ENCODE results near the gene HIPK2.

DNA sequence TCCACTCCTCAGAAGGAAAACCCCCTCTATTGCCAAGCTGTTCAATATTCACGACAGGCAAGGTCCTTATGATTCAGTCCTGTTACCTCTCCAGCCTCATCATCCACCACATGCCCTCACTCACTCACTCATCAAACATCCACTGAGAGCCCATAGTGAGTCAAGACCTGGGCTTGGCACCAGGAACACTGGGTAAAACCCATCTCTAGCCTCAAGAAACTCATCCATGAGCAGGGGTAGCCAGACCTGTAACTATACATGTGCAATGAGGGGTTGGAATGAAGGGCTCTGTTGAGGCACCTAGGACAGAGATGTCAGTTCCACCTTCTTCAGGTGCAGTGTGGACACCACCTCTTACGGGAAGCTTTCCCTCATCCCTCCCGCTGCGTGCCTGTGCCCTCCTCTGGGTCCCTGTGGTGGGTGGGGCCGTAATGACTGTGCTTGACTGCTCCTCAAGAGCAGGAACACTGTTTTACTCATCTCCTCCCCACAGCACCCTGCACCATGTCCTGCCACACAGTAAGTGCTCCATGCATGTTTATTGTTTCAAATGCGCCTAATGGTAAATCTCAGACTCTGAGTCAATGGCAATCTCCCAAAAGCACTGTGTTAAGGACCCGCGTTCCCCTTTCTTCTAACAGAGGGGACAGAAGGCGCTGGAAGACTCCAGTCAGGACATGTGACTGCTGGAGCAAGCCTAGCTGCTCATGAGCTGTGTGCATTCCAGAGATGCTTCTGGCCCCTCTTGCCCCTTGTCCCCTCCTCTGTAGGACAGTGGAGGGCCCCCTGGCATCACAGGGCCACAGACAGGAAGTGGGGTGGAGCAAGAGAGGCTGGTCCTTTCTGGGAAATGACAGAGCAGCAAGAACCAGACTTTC, 95.4 kb downstream of the HIPK2 start:
- TF ChIP-seq GATA3 (IDR thresholded peaks at IDR 0.05; ENCODE audit: low read depth, low read length) = no peak
- no peak for TF ChIP-seq GATA2 (IDR thresholded peaks at IDR 0.05; ENCODE audit: low read depth, low read length)
